ENCODE results near the gene TAF4B.

- no peak for TF ChIP-seq CTCF (IDR thresholded peaks at IDR 0.05)
- TF ChIP-seq POLR2AphosphoS5 (IDR thresholded peaks at IDR 0.05; ENCODE audit: low read depth, low read length): no peak
- TF ChIP-seq REST (IDR thresholded peaks at IDR 0.05; ENCODE audit: low read depth, low read length): no peak
- TF ChIP-seq ZBTB33 (IDR thresholded peaks at IDR 0.05; ENCODE audit: borderline replicate concordance, low read depth): no peak
- no peak for TF ChIP-seq MXI1 (IDR thresholded peaks at IDR 0.05; ENCODE audit: low read depth, low read length)
Observed at GRCh38 chr18:26362021-26362420, 135.8 kb downstream of the TAF4B start.

Data from SK-N-SH (cell line).